CD4-positive, alpha-beta T cell treated with Interleukin-12 subunit alpha and Interleukin-12 subunit beta, for 1 hour (primary cell): ENCODE data around the gene SPAG5.

ENCODE experiments used
- DNase-seq: peaks from one replicate; pipeline ENCODE4 v3.0.0-alpha.2; 2020

SPAG5 gene

GRCh38 chr17:28538296-28538895 is 60.4 kb downstream of the SPAG5 start:
- no peak for DNase-seq

- DNase-seq, result no peak
Measured at GRCh38 chr17:28537219-28537610, 61.6 kb downstream of the SPAG5 start.

DNA sequence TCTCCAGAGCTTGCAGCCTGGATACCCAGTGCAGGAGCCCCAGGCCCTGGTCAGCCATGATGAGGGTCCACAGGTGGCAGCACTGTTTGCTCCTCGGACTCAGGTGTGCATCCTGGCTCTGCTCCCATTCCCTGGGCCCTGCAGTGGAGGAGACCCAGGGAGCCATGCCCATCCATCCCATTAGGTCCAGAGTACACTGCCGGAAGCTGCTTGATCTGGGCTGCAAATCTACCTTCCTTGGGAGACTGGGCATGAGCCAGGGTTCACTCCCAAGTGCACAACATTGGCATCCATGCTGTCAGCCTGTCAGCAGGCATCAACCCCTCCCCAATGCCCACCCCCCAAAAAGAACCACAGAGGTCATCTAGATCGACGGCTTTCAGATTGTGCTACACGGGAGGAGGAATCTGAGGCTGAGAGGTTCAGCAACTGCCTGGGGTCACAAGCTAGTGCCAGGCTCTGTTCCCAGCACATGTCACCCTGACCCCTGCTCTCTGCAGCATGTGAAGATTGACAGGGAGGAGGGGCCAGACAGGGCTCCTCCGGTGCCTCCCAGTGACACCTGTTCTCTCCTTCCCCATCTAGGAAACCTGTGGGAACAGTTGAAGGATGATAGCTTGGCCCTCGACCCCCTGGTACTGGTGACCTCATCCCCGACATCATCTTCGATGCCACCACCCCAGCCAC is 62.1 kb downstream of the SPAG5 start:
- DNase-seq, result no peak

- no peak for DNase-seq
Measured at GRCh38 chr17:28534740-28535375, 64.0 kb downstream of the SPAG5 start.

GRCh38 chr17:28533091-28533807 is 65.6 kb downstream of the SPAG5 start:
- DNase-seq, result no peak

GRCh38 chr17:28532050-28532960 is 66.5 kb downstream of the SPAG5 start:
- DNase-seq, result no peak

DNA sequence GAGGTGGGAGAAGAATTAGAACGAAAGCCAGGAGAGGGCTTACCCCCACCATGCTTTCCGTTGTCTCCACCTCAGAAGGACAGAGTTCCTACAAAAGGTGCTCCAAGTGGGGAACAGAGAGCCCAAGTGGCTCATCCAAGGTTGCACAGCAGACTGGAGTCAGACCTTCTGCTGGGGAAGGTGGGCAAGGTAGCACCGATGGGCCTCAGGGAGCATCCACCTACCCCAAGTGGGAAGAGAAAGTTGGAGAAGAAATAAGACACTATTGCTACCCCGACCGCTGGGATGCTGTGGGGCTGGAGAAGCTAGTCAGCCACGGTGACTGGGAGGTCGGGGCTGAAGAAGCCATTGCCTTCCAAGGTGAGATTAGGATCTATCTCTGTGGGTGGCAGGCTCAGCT is 67.9 kb downstream of the SPAG5 start:
- no peak for DNase-seq

DNA sequence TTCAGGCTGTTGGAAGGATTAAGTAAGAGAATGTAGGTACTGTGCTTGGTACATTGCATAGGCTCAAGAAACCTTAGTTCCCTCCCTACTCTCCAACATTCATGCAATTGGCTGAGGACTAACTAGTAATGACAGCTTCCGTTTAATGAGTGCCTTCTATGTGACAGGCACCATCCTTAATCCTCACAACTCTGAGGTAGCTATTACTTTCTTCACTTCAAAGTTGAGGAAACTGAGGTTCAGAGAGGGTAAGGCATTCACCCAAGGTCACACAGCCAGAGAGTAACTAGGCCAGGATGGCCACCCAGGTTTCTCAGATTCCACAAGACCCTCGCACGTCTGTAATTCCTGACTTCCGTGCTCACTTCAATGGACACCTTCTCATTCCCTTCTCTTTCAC is 68.6 kb downstream of the SPAG5 start:
- no peak for DNase-seq

DNA sequence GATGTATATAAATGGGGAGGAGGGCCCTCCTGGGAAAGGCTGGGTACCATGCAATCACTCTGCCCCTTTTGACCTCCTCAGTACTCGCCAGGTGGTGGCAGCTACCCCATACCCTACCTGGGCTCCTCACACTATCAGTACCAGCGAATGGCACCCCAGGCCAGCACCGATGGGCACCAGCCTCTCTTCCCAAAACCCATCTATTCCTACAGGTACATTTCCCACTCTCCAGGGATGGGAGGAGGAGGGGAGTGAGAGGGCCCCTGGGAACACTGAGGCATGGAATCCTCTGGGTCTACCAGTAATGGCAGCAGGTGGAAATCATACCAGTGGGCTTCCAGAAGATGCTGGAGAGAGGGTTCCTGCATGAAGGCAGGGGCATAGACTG is 69.8 kb downstream of the SPAG5 start:
- DNase-seq, result no peak

DNA sequence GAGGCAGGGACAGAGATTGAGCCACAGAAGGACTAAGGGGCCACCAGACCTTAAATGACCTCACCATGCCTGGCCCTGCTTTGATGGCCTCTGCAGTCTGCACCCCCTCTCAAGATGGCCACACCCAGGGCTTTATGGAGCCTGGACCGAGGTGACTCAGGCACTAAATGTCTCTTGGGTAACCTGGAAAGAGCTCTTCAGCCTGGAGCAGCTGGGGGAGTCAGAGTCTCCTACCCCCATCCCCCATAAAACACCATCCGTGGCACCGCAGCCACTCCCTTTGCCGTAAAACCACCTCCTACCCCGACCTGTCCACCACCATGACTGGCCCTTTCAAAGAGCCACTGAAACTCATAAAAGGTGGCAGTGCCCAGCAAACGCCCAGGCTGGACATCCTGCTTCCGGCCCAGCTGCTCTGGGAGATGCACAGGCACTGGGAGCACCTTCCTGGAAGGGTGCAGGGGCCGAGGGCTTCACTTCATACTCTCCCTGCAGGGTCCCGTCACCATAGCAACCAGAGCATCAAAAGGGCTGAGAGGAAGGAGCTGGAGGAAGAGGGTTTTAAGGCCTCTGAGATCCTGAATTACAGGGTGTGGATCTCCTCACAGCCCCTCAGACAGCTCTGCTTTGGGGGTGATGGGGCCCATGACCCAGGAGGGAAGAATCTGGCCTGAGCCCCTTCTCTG is 70.4 kb downstream of the SPAG5 start:
- DNase-seq, result no peak

GRCh38 chr17:28527859-28528258 is 71.0 kb downstream of the SPAG5 start:
- no peak for DNase-seq
